BJ (cell line): Measurements from ENCODE around the gene SYNJ2BP. TPM values are rescaled to one million over a fixed set of nuclear protein-coding genes. Genes with fewer than 3 reads are reported as not detected.
A peak's percentile ranks its signal among the peaks of the same experiment; 100 is the strongest.

Source experiments
- CTCF ChIA-PET: fragments of 350-600 bp; formaldehyde crosslinking; extraction: SDS; loops from one replicate; lab custom pipeline; 2021; ENCODE audit warnings: antibody characterized with exemption, inconsistent platforms; lab: Yijun Ruan, JAX
- POLR2A ChIA-PET: fragments of 300-600 bp; sonication (Branson Sonifier 250); formaldehyde crosslinking; extraction: SDS; loops from one replicate; lab custom pipeline; 2021; ENCODE audit warnings: antibody characterized with exemption; lab: Charles Lee
- DNase-seq: peaks from one replicate; pipeline ENCODE4 v3.0.0-alpha.2; 2011; ENCODE audit warnings: low read depth
- H3K27me3 ChIP-seq: 2 replicates; pipeline ENCODE4 v1.6.0; 2011; ENCODE audit warnings: low read length; ENCODE audit not compliant: control insufficient read depth, insufficient read depth
- H3K36me3 ChIP-seq: 2 replicates; pipeline ENCODE4 v1.5.1; 2011; ENCODE audit warnings: low read length; ENCODE audit not compliant: control insufficient read depth, insufficient read depth
- H3K4me3 ChIP-seq: 2 replicates; pipeline ENCODE4 v1.5.1; 2011; ENCODE audit warnings: low read depth, mild to moderate bottlenecking, control low read depth, low read length
- polyA minus RNA-seq: library from RNA; depleted of rRNA, polyadenylated mRNA; stranded (reverse); fragments of >200 nt; gene quantifications from 2 replicates; pipeline ENCODE4 v1.2.3, GENCODE V29; 2011; rRNA and poly(A)+ RNA removed
- polyA plus RNA-seq: library from polyadenylated mRNA; depleted of rRNA; stranded (reverse); fragments of >200 nt; gene quantifications from 2 replicates; pipeline ENCODE4 v1.2.3, GENCODE V29; 2011; rRNA removed
- TF ChIP-seq, protein P1 (sequence below): IDR thresholded peaks from 2 replicates; pipeline ENCODE4 v1.5.1; 2011; ENCODE audit warnings: low read depth, mild to moderate bottlenecking, control low read depth, inconsistent platforms, low read length, moderate library complexity; ENCODE audit not compliant: insufficient read depth

Gene SYNJ2BP
- polyA plus RNA-seq (10.5 and 17.4 TPM in 2 replicates), polyA minus RNA-seq (4.2 and 5.9 TPM in 2 replicates)

DNA sequence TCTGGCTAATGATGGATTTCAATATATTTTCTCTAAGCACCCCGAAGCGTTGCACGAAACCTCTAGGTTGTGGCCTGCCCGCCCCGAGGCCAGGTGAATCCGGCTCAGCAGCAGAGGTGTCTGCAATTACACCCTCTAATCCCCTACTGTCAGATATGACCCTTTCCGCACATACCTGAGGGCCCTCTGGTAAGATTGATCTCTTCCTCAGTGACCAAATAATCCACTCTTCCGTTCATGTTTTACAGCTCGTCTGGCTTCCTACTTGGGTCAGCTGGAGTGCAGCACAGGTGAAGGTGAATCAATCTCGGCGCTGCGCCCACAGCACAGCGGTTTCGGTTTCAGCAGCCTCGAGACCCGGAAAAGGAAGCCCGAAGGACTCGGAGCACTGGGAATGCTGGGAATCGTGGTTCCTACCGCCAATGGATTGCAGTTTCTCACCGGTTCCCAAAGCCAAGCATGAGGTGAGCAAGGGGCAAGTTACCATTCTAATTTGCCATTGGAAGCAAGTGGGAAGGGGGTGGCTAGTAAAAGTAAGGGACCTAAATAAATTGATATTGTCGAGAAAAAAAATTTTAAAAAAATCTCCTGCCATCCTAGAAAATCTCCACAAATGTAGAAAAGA, at the start of gene SYNJ2BP:
Gene SYNJ2BP, minus strand, starts transcription at position 366 of the 625 bp plus-strand sequence. Its CDS starts 127 bp downstream, at position 239.
- H3K36me3 ChIP-seq, result no peaks in the 10 kb centered on the region
- H3K4me3 ChIP-seq, result peak within 1 kb of the TSS; percentile 74
- ChIA-PET CTCF (interaction anchor here (1.0 kb wide), 1 partner anchor 16 kb away, joined by 4 read pairs; no protein-coding TSS in a partner anchor), POLR2A (no interaction called here)
- DNase-seq, result no peak
- no peaks in the 10 kb centered on the region for H3K27me3 ChIP-seq
- TF ChIP-seq, protein P1, sequence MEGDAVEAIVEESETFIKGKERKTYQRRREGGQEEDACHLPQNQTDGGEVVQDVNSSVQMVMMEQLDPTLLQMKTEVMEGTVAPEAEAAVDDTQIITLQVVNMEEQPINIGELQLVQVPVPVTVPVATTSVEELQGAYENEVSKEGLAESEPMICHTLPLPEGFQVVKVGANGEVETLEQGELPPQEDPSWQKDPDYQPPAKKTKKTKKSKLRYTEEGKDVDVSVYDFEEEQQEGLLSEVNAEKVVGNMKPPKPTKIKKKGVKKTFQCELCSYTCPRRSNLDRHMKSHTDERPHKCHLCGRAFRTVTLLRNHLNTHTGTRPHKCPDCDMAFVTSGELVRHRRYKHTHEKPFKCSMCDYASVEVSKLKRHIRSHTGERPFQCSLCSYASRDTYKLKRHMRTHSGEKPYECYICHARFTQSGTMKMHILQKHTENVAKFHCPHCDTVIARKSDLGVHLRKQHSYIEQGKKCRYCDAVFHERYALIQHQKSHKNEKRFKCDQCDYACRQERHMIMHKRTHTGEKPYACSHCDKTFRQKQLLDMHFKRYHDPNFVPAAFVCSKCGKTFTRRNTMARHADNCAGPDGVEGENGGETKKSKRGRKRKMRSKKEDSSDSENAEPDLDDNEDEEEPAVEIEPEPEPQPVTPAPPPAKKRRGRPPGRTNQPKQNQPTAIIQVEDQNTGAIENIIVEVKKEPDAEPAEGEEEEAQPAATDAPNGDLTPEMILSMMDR, result no peak

DNA sequence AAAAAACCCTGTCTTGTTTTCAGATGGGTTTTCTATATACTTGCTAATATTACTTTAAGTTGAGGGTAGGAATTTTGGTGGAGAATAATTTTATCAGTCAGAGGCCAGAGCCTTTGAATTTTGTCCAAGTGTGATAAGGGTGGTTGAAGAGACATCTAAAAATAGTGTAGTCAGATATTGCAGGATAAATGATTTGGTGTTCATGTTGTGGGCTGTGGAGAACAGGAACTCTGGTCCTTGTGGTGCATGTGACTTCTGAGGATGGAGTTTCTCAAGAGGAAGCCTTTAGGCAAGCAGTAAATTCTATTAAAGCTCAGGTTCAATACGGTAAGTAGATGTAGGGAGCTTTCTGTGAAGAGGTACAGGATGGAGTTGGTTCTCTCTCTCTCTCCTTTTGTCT, 37.8 kb upstream of the SYNJ2BP start:
- ChIA-PET POLR2A (no interaction called here), CTCF (no interaction called here)
- TF ChIP-seq, protein P1, result no peak
- Histone ChIP-seq H3K27me3 (no peaks in the 10 kb centered on the region), H3K4me3 (no peak overlapping the region), H3K36me3 (no peaks in the 10 kb centered on the region)
- no peak for DNase-seq

DNA sequence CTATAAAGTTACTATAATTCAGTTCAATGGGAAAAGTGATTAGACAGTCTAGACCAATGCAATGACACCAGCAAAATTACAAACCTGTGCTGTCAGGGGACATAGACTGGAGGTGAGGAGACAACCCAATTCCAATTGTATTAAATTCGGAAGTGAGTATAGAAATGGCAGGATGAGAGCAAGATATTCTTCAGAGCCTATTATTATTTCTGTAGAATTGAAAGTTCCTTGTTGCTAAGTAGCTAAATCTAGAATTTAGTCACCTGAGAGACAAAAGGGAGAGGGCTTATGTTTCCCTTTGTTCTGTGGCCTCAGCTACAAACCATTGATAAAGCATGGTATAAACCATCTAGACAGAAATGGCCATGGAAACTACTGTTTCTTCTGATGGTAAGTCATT, 35.0 kb upstream of the SYNJ2BP start, which contains the start of gene ADAM21:
Gene ADAM21, plus strand, starts transcription at position 301 of the 400 bp plus-strand sequence. CDS start 5,326 bp downstream, outside the sequence.
- CTCF ChIA-PET, result no interaction called here
- POLR2A ChIA-PET, result no interaction called here
- no peak for DNase-seq
- Histone ChIP-seq H3K4me3 (no peak within 1 kb of the TSS), H3K36me3 (no peaks in the 10 kb centered on the region), H3K27me3 (no peaks in the 10 kb centered on the region)
- TF ChIP-seq, protein P1, result no peak

DNA sequence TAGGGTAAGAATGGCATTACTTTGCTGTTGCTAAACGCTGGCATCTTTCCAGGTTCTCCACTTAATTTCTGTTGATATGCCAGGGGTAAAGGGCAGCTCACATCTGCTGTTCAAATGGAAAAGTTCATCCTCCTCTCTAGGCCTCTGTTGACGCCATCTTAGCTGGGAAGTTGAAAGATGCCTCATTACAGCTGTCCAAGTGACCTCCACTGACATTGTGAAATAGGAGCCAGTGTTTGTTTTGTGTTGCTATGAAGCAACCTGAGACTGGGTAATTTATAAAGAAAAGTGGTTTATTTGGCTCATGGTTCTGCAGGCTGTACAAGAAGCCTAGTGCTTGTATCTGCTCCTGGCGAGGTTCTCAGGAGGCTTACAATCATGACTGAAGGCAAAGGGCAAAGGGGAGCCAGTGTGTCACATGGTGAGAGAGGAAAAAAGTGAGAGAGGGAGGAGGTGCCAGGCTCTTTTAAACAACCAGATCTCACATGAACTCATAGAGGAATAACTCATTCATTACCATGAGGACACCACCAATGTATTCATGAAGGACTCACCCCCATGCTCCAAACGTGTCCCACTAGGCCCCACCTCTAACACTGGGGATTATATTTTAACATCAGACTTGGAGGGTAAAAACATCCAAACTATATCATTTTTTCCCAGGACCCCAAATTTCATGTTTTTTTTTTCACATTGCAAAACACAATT, 31.9 kb upstream of the SYNJ2BP start:
- no peak for DNase-seq
- CTCF ChIA-PET, result interaction anchor here (0.7 kb wide), 1 partner anchor 45 kb away, joined by 3 read pairs; no protein-coding TSS in a partner anchor
- Histone ChIP-seq H3K4me3 (no peak overlapping the region), H3K27me3 (no peaks in the 10 kb centered on the region), H3K36me3 (no peaks in the 10 kb centered on the region)
- POLR2A ChIA-PET, result no interaction called here
- TF ChIP-seq, protein P1, result no peak

GRCh38 chr14:70442750-70443149, 25.9 kb upstream of the SYNJ2BP start:
- ChIA-PET POLR2A (no interaction called here), CTCF (no interaction called here)
- no peak for DNase-seq
- no peak overlapping the region for H3K4me3 ChIP-seq
- TF ChIP-seq, protein P1, result no peak
- no peaks in the 10 kb centered on the region for H3K27me3 ChIP-seq
- H3K36me3 ChIP-seq, result no peaks in the 10 kb centered on the region
